ENCODE results near the gene NUP50.
A peak's percentile ranks its signal among the peaks of the same experiment; 100 is the strongest.

Gene NUP50

DNA sequence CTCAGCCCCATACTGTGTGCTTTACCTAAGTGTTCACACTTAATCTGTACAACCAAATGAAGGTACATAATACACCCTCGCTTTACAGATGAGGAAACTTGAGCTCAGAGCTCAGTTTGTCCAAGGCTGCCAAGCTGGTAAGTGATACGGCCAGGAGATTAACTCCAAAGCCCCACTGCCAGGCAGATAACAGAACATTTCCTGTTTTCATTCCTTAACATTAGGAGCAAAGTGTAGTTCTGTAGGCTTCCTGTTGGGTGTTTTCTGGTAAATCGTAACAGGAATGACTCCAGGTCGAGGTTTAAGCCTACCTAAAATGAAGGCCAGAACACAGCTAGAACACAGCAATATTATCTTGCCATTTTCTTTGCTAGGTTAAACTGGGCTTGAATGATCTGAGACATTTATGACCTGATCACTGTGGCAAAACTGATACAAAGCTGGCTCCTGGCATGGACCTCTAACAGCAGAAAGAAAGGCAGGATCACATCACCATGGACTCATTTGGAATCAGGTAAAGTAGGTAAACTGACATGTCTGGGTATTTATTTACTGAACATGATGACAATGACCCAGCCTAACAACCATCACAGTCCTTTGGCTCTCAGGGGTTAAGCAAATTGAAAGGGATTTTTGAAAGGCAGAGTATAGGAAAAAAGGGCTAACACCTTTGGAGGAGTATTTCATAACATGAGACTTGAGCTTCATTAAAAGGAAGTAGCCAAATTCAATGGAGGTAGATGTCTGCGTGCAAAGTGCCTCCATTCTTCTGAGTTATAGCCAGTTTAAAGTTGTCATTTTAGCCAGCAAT lies 3.9 kb upstream of the NUP50 start (continued):
- TF ChIP-seq, protein P1, sequence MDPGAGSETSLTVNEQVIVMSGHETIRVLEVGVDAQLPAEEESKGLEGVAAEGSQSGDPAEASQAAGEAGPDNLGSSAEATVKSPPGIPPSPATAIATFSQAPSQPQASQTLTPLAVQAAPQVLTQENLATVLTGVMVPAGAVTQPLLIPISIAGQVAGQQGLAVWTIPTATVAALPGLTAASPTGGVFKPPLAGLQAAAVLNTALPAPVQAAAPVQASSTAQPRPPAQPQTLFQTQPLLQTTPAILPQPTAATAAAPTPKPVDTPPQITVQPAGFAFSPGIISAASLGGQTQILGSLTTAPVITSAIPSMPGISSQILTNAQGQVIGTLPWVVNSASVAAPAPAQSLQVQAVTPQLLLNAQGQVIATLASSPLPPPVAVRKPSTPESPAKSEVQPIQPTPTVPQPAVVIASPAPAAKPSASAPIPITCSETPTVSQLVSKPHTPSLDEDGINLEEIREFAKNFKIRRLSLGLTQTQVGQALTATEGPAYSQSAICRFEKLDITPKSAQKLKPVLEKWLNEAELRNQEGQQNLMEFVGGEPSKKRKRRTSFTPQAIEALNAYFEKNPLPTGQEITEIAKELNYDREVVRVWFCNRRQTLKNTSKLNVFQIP (CRISPR knock-in tag; IDR thresholded peaks at IDR 0.05; ENCODE audit: borderline replicate concordance, low read depth) = no peak
- TF ChIP-seq RARB (CRISPR knock-in tag; IDR thresholded peaks at IDR 0.05) (no peak), ISL1 (CRISPR knock-in tag; IDR thresholded peaks at IDR 0.05) (no peak), BACH2 (CRISPR knock-in tag; IDR thresholded peaks at IDR 0.05; ENCODE audit: borderline replicate concordance) (no peak), CSDC2 (CRISPR knock-in tag; IDR thresholded peaks at IDR 0.05) (no peak)
- TF ChIP-seq, protein P2, sequence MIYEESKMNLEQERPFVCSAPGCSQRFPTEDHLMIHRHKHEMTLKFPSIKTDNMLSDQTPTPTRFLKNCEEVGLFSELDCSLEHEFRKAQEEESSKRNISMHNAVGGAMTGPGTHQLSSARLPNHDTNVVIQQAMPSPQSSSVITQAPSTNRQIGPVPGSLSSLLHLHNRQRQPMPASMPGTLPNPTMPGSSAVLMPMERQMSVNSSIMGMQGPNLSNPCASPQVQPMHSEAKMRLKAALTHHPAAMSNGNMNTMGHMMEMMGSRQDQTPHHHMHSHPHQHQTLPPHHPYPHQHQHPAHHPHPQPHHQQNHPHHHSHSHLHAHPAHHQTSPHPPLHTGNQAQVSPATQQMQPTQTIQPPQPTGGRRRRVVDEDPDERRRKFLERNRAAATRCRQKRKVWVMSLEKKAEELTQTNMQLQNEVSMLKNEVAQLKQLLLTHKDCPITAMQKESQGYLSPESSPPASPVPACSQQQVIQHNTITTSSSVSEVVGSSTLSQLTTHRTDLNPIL (CRISPR knock-in tag; IDR thresholded peaks at IDR 0.05; ENCODE audit: low read depth) = no peak
- TF ChIP-seq, protein P3, sequence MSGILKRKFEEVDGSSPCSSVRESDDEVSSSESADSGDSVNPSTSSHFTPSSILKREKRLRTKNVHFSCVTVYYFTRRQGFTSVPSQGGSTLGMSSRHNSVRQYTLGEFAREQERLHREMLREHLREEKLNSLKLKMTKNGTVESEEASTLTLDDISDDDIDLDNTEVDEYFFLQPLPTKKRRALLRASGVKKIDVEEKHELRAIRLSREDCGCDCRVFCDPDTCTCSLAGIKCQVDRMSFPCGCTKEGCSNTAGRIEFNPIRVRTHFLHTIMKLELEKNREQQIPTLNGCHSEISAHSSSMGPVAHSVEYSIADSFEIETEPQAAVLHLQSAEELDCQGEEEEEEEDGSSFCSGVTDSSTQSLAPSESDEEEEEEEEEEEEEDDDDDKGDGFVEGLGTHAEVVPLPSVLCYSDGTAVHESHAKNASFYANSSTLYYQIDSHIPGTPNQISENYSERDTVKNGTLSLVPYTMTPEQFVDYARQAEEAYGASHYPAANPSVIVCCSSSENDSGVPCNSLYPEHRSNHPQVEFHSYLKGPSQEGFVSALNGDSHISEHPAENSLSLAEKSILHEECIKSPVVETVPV (CRISPR knock-in tag; IDR thresholded peaks at IDR 0.05) = no peak

DNA sequence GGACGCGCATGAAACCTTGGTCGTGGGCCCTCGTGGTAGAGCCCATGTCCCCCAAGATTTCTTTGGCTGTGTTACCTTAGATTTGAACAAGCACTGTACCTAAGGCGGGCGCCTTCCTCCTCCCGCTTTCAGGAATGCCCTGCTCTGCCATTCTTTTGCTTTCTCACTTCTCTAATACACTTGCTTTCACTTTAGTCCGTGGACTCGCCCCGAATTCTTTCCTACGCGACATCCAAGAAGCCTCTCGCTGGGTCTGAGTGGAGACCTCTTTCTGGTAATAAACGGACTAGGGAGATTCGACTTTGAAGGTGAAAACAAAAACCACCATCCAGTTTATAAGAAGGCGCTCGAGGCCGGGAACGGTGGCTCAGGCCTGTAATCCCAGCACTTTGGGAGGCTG lies 1.2 kb upstream of the NUP50 start:
- no peak for ATAC-seq
- no peak for TF ChIP-seq ARNTL (CRISPR knock-in tag; IDR thresholded peaks at IDR 0.05; ENCODE audit: borderline replicate concordance, low read depth)
- TF ChIP-seq ZFP3 (CRISPR knock-in tag; IDR thresholded peaks at IDR 0.05) = no peak
- no peak for TF ChIP-seq BACH2 (CRISPR knock-in tag; IDR thresholded peaks at IDR 0.05; ENCODE audit: borderline replicate concordance)
- TF ChIP-seq ZNF565 (CRISPR knock-in tag; conservative IDR thresholded peaks at IDR 0.05; ENCODE audit: low read depth) = no peak
- TF ChIP-seq, protein P4, sequence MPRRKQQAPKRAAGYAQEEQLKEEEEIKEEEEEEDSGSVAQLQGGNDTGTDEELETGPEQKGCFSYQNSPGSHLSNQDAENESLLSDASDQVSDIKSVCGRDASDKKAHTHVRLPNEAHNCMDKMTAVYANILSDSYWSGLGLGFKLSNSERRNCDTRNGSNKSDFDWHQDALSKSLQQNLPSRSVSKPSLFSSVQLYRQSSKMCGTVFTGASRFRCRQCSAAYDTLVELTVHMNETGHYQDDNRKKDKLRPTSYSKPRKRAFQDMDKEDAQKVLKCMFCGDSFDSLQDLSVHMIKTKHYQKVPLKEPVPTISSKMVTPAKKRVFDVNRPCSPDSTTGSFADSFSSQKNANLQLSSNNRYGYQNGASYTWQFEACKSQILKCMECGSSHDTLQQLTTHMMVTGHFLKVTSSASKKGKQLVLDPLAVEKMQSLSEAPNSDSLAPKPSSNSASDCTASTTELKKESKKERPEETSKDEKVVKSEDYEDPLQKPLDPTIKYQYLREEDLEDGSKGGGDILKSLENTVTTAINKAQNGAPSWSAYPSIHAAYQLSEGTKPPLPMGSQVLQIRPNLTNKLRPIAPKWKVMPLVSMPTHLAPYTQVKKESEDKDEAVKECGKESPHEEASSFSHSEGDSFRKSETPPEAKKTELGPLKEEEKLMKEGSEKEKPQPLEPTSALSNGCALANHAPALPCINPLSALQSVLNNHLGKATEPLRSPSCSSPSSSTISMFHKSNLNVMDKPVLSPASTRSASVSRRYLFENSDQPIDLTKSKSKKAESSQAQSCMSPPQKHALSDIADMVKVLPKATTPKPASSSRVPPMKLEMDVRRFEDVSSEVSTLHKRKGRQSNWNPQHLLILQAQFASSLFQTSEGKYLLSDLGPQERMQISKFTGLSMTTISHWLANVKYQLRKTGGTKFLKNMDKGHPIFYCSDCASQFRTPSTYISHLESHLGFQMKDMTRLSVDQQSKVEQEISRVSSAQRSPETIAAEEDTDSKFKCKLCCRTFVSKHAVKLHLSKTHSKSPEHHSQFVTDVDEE (CRISPR knock-in tag; IDR thresholded peaks at IDR 0.05) = no peak
- no peak for TF ChIP-seq PPARA (CRISPR knock-in tag; IDR thresholded peaks at IDR 0.05; ENCODE audit: borderline replicate concordance)
- TF ChIP-seq RARB (CRISPR knock-in tag; IDR thresholded peaks at IDR 0.05) = no peak
- TF ChIP-seq TOX (CRISPR knock-in tag; IDR thresholded peaks at IDR 0.05; ENCODE audit: borderline replicate concordance) = no peak
- TF ChIP-seq CSDC2 (CRISPR knock-in tag; IDR thresholded peaks at IDR 0.05) = no peak
- TF ChIP-seq, protein P5, sequence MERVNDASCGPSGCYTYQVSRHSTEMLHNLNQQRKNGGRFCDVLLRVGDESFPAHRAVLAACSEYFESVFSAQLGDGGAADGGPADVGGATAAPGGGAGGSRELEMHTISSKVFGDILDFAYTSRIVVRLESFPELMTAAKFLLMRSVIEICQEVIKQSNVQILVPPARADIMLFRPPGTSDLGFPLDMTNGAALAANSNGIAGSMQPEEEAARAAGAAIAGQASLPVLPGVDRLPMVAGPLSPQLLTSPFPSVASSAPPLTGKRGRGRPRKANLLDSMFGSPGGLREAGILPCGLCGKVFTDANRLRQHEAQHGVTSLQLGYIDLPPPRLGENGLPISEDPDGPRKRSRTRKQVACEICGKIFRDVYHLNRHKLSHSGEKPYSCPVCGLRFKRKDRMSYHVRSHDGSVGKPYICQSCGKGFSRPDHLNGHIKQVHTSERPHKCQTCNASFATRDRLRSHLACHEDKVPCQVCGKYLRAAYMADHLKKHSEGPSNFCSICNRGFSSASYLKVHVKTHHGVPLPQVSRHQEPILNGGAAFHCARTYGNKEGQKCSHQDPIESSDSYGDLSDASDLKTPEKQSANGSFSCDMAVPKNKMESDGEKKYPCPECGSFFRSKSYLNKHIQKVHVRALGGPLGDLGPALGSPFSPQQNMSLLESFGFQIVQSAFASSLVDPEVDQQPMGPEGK (CRISPR knock-in tag; IDR thresholded peaks at IDR 0.05; ENCODE audit: borderline replicate concordance) = no peak
- no peak for TF ChIP-seq ESRRG (CRISPR knock-in tag; IDR thresholded peaks at IDR 0.05)
- no peak for TF ChIP-seq TCF4 (CRISPR knock-in tag; IDR thresholded peaks at IDR 0.05; ENCODE audit: borderline replicate concordance)
- no peak for TF ChIP-seq GLIS3 (CRISPR knock-in tag; IDR thresholded peaks at IDR 0.05)
- no peak for TF ChIP-seq OSR1 (CRISPR knock-in tag; IDR thresholded peaks at IDR 0.05)
- no peak for TF ChIP-seq SNAI2 (CRISPR knock-in tag; IDR thresholded peaks at IDR 0.05)
- TF ChIP-seq ISL1 (CRISPR knock-in tag; IDR thresholded peaks at IDR 0.05) = no peak
- no peak for TF ChIP-seq ZNF70 (CRISPR knock-in tag; IDR thresholded peaks at IDR 0.05)

DNA sequence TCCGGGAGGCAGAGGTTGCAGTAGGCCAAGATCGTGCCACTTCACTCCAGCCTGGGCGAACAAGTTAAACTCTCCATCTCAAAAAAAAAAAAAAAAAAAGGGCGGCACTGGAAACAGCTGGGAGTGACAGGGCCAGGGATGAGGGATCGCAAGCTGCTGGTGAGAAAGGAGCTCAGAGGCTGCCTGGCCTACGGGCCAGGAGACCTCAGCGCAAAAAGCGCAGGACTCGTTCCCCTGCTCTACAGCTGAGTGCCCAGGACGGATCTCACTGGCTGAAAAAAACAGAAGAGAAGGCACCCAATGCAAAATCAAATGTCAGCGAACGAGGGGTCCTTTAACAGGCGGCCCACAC lies 650 bp upstream of the NUP50 start:
- ATAC-seq = peak; percentile 62
- TF ChIP-seq ISL1 (CRISPR knock-in tag; IDR thresholded peaks at IDR 0.05) (no peak), ZC3H10 (CRISPR knock-in tag; IDR thresholded peaks at IDR 0.05) (no peak), ZFP30 (CRISPR knock-in tag; IDR thresholded peaks at IDR 0.05) (no peak), ZNF565 (CRISPR knock-in tag; conservative IDR thresholded peaks at IDR 0.05; ENCODE audit: low read depth) (no peak), CSDC2 (CRISPR knock-in tag; IDR thresholded peaks at IDR 0.05) (no peak), BACH2 (CRISPR knock-in tag; IDR thresholded peaks at IDR 0.05; ENCODE audit: borderline replicate concordance) (no peak)
- TF ChIP-seq, protein P1 (CRISPR knock-in tag; IDR thresholded peaks at IDR 0.05; ENCODE audit: borderline replicate concordance, low read depth) = no peak
- TF ChIP-seq, protein P2 (CRISPR knock-in tag; IDR thresholded peaks at IDR 0.05; ENCODE audit: low read depth) = no peak
- TF ChIP-seq, protein P3 (CRISPR knock-in tag; IDR thresholded peaks at IDR 0.05) = no peak
